Metanephros (tissue), 2 donors: ENCODE data around the gene AKAP10. TPM values are rescaled to one million over a fixed set of nuclear protein-coding genes. Genes with fewer than 3 reads are reported as not detected.

Source experiments
- small RNA-seq: library from RNA; depleted of rRNA; stranded (forward); fragments of <200 nt; gene quantifications from one replicate; pipeline ENCODE3, GENCODE V24; 2014; ENCODE audit warnings: low replicate concordance
- total RNA-seq: library from RNA; depleted of rRNA; stranded (reverse); fragments of >200 nt; gene quantifications from one replicate; pipeline ENCODE4 v1.2.3, GENCODE V29; 2014

AKAP10 gene, protein sequence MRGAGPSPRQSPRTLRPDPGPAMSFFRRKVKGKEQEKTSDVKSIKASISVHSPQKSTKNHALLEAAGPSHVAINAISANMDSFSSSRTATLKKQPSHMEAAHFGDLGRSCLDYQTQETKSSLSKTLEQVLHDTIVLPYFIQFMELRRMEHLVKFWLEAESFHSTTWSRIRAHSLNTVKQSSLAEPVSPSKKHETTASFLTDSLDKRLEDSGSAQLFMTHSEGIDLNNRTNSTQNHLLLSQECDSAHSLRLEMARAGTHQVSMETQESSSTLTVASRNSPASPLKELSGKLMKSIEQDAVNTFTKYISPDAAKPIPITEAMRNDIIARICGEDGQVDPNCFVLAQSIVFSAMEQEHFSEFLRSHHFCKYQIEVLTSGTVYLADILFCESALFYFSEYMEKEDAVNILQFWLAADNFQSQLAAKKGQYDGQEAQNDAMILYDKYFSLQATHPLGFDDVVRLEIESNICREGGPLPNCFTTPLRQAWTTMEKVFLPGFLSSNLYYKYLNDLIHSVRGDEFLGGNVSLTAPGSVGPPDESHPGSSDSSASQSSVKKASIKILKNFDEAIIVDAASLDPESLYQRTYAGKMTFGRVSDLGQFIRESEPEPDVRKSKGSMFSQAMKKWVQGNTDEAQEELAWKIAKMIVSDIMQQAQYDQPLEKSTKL
- total RNA-seq, result 34.2 TPM

DNA sequence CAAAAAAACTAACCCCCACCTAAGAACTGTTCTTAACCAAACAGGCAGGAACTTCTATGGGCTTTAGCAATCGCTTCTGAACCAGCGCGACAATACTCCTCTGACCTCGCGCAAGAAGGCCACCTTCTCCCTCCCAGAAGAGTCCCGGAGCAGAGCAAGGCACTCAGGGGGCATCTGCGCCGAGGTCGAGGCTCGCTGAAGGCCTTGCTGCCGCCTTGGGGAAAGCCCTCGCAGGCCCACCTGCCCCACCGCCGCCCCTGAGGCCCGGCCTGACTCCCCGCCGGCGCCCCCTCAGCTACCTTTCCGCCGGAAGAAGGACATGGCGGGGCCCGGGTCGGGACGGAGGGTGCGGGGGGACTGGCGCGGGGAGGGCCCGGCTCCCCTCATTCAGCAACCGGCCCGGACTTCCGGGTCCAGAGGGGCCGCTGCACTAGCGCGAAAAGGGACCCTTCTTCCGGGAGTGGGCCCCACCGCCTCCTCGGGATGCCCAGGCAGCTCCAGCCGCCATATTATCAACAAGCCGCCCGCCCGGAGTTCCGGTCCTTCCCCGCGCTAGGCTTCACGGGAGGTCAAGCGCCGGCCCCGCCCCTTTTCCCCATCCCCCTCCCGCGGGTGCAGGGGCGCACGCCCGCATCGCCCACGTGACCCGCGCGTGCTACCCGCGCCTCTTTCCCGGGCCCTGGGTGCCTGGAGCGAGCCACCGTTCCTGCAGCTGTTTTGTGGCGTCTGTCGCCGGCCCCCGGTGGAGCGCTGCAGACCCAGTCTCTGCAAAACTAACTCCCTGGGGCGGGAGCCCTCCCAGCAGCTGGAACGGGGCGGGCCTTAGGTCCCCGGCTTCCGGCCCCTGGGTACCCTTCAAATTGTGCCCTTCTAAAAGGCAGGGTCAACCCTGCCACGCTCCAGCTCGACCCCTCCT, at the start of gene AKAP10:
AKAP10 (minus strand) TSS at position 536 of the 916 bp plus-strand sequence; CDS start at position 387, 149 bp downstream.

DNA sequence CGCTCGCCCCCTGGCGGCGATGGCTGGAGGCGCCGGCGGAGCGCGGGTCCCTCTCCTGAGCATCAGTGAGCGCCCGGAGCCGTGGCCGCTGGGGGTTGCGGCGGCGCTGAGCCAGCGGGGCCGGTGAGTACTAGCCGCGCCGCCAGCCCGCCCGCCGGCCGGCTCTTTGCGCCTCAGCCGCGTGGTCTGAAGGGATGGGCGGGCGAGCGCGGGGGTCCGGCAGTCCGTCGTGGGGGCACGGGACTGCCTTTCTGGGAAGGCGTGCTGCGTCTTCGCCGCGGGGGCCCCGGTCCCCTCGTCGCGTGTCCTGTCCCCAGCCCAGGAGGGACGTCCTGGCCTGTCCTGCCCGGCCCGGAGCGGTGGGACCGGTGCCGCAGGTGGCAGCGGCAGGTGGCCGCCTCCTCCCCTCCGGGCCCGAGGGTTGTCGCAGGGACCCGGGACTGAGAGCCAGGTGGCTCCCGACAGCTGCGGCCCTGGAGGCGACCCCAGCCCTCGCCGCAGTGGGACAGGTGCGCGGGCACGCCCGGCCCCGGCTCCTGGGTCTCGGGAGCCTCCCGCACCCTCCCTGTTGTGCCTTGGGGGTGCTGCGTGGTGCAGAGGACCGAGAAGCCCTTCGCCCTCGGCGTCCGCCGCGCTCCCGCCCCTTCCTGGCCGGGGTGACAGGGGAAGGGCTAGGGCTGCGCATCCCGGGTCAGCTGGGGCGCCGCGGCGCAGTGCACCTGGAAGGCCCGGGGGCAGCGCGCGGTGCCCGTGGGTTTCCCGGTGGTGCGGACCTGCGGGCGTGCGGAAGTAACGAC, 31.9 kb upstream of the AKAP10 start, which contains the start of gene SPECC1:
SPECC1 (plus strand) TSS at position 58 of the 797 bp plus-strand sequence. CDS start 87,293 bp downstream, outside the sequence.

DNA sequence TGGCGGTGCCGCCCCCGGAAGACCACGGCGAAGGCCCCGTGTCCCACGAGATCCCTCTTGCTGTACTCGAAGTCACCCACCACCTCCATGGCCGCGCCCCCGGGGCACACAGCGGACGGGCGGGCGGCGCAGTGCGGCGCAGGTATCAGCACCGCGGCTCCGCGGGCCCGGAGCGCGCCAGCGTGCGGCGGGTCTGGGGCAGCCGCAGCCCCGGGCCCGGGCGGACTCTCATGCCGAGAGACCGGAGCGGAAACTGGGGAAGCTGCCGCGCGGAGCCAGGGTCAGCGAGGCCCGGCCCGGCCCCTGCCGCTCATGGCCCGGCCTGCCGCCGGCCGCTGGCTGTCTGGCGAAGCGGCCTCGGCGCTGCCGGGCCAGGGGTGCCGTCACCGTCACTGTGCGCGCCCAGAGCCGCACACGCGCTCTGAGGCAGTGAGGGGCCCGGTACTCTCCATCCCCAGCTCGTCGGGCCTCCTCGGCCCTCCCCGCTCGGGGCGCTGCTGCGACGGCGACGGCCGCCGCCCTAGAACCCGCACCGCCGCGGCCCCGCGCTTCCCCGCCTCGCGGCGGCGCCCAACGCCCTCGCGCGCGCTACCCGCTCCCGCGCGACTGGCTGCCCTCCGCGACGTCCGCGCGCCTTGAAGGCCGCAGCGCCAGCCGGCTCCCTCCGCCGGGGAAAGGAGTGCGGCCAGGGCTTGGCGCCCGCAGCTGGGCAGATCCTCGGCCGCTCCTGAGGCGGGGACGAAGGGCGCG, 110.1 kb downstream of the AKAP10 start, which contains the start of gene ULK2:
ULK2 (minus strand) TSS at position 608 of the 750 bp plus-strand sequence; CDS start at position 89, 519 bp downstream.

Small RNA genes within 50 kb of the gene (small RNA-seq; reads per million reads assigned to genes)
- not detected for gene AC015726.2

Other genes starting within 250 kb of the AKAP10 start
- 3.6 TPM for gene ALDH3A1, start 229.5 kb downstream of the AKAP10 start, total RNA-seq
- 26.6 TPM for gene ULK2, start 109.9 kb downstream of the AKAP10 start, total RNA-seq
- gene SPECC1, start 31.5 kb upstream of the AKAP10 start, total RNA-seq, result 24.8 TPM